ENCODE results near the gene PCDH8.
A peak's percentile ranks its signal among the peaks of the same experiment; 100 is the strongest.

PCDH8 gene, protein sequence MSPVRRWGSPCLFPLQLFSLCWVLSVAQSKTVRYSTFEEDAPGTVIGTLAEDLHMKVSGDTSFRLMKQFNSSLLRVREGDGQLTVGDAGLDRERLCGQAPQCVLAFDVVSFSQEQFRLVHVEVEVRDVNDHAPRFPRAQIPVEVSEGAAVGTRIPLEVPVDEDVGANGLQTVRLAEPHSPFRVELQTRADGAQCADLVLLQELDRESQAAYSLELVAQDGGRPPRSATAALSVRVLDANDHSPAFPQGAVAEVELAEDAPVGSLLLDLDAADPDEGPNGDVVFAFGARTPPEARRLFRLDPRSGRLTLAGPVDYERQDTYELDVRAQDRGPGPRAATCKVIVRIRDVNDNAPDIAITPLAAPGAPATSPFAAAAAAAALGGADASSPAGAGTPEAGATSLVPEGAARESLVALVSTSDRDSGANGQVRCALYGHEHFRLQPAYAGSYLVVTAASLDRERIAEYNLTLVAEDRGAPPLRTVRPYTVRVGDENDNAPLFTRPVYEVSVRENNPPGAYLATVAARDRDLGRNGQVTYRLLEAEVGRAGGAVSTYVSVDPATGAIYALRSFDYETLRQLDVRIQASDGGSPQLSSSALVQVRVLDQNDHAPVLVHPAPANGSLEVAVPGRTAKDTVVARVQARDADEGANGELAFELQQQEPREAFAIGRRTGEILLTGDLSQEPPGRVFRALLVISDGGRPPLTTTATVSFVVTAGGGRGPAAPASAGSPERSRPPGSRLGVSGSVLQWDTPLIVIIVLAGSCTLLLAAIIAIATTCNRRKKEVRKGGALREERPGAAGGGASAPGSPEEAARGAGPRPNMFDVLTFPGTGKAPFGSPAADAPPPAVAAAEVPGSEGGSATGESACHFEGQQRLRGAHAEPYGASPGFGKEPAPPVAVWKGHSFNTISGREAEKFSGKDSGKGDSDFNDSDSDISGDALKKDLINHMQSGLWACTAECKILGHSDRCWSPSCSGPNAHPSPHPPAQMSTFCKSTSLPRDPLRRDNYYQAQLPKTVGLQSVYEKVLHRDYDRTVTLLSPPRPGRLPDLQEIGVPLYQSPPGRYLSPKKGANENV

DNA sequence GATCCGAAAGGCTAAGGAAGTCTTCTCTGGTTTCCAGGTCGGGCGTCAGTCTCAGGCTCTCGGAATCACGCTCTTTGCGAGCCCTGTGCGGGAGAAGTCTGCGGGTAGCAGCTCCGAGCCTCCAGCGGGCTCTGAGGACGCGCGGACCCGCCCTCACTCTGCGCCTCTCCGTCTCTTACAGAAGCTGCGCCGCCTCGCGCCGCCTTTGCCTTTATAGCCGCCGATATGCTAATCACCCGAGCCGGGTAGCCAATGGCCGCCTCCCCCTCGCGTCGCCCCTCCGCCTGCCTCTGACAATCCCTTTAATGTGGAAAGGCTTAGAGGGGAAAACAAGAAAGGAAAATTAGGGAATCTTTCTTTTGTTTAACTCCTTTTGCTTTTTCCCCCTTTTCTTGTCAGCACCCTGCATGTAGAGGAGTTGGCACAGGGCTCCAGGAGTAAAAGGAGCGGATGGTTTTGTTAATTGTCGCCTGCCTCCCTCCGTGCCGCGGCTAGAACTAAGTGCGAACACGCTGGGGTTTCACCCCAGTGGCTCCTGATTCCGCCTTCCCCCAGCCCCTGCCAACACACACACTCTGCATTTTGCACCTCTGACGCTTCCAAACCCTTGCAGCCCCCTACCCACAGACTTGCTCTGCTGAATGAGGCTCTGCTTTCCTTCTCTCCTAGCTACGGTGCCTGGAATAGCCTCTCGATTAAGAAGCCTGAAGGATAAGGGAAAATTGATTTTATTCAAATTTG, at the start of gene PCDH8:
PCDH8 (minus strand) TSS at position 186 of the 741 bp plus-strand sequence. CDS start 204 bp downstream, outside the sequence.
- DNase-seq (ENCODE audit: extremely low read depth, insufficient read length) = no peak
- TF ChIP-seq, protein P1, sequence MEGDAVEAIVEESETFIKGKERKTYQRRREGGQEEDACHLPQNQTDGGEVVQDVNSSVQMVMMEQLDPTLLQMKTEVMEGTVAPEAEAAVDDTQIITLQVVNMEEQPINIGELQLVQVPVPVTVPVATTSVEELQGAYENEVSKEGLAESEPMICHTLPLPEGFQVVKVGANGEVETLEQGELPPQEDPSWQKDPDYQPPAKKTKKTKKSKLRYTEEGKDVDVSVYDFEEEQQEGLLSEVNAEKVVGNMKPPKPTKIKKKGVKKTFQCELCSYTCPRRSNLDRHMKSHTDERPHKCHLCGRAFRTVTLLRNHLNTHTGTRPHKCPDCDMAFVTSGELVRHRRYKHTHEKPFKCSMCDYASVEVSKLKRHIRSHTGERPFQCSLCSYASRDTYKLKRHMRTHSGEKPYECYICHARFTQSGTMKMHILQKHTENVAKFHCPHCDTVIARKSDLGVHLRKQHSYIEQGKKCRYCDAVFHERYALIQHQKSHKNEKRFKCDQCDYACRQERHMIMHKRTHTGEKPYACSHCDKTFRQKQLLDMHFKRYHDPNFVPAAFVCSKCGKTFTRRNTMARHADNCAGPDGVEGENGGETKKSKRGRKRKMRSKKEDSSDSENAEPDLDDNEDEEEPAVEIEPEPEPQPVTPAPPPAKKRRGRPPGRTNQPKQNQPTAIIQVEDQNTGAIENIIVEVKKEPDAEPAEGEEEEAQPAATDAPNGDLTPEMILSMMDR (IDR thresholded peaks at IDR 0.05; ENCODE audit: insufficient read depth, low read length, poor library complexity, severe bottlenecking) = no peak
- Histone ChIP-seq H3K36me3 (ENCODE audit: control insufficient read depth, insufficient read depth, low read length) (no peaks in the 10 kb centered on the region), H3K4me3 (replicated peaks; ENCODE audit: low read depth, low read length) (no peak within 1 kb of the TSS), H3K27me3 (replicated peaks; ENCODE audit: control insufficient read depth, insufficient read depth, low read length) (peaks cover 2% of the 10 kb centered on the region; the same call in 1 of the 2 replicates)

DNA sequence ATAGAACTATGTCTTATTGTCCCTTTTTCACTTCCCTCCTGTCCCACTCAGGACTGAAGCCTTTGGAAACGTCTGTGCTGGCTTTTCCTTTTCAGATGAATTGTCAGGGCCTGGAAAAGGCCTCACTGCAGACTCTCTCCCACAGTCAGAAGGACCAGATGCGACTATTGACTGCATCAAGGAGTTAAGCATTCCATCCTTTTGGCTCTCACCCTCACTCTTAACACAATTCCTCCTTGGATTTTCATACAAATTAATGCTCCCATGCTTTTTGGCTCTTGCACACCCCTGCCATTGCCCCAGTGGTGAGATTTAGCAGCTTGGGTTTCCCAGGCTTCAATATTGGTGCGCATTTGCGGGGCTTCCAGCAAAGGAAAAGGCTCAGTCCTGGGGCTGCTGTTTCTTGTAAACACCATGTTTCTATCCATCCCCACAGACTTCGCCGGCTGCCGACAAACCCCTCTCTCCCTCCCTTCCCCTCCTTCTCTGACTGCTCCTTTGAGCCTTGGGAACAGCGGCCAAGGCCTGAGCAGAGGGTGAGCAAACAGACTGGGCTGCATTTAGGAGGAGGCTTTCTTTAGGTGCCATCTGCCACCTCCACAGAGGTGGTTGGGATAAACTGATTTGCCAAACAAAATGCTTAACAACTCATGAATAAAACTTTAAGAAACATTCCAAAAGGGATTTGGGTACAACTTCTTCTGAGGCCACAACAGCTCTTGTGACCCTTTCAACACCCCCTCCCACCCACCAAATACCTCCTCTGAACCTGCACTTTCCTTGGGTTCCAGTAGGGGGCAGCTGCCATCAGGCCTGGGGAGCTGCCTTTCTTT, 48.6 kb upstream of the PCDH8 start:
- H3K27me3 ChIP-seq (replicated peaks; ENCODE audit: control insufficient read depth, insufficient read depth, low read length) = no peaks in the 10 kb centered on the region; the same call in 1 of the 2 replicates
- no peaks in the 10 kb centered on the region for H3K36me3 ChIP-seq (ENCODE audit: control insufficient read depth, insufficient read depth, low read length)
- no peak for DNase-seq (ENCODE audit: extremely low read depth, insufficient read length)
- TF ChIP-seq, protein P1 (IDR thresholded peaks at IDR 0.05; ENCODE audit: insufficient read depth, low read length, poor library complexity, severe bottlenecking) = peak; percentile 72
- H3K4me3 ChIP-seq (replicated peaks; ENCODE audit: low read depth, low read length) = no peak overlapping the region

- Histone ChIP-seq H3K36me3 (ENCODE audit: control insufficient read depth, insufficient read depth, low read length) (no peaks in the 10 kb centered on the region), H3K4me3 (replicated peaks; ENCODE audit: low read depth, low read length) (no peak overlapping the region), H3K27me3 (replicated peaks; ENCODE audit: control insufficient read depth, insufficient read depth, low read length) (no peaks in the 10 kb centered on the region; the same call in 1 of the 2 replicates)
- DNase-seq (ENCODE audit: extremely low read depth, insufficient read length) = no peak
- TF ChIP-seq, protein P1 (IDR thresholded peaks at IDR 0.05; ENCODE audit: insufficient read depth, low read length, poor library complexity, severe bottlenecking) = no peak
These were observed 46.0 kb upstream of the PCDH8 start for GRCh38 chr13:52894413-52894812.

GRCh38 chr13:52892925-52893324, 44.5 kb upstream of the PCDH8 start:
- TF ChIP-seq, protein P1 (IDR thresholded peaks at IDR 0.05; ENCODE audit: insufficient read depth, low read length, poor library complexity, severe bottlenecking) = no peak
- Histone ChIP-seq H3K27me3 (replicated peaks; ENCODE audit: control insufficient read depth, insufficient read depth, low read length) (no peaks in the 10 kb centered on the region; the same call in 1 of the 2 replicates), H3K4me3 (replicated peaks; ENCODE audit: low read depth, low read length) (no peak overlapping the region), H3K36me3 (ENCODE audit: control insufficient read depth, insufficient read depth, low read length) (no peaks in the 10 kb centered on the region)
- no peak for DNase-seq (ENCODE audit: extremely low read depth, insufficient read length)
